ENCODE measurements around the gene CHTF8. TPM values are rescaled to one million over a fixed set of nuclear protein-coding genes. Genes with fewer than 3 reads are reported as not detected.

CHTF8 gene
- total and polyA plus RNA-seq, 7 donors, result 26.2 to 69.1 (median 48.4) TPM

GRCh38 chr16:69107316-69107962, 24.9 kb downstream of the CHTF8 start:
- peak; percentile 27 to 56 (median 46) for ATAC-seq
- intact Hi-C loops (cut with DNase I), result no loop called here
- peak overlapping the region; percentile 76 for H3K4me3 ChIP-seq
- TF ChIP-seq CTCF (IDR thresholded peaks at IDR 0.05), result no peak
- H3K9me3 ChIP-seq, result no peaks in the 10 kb centered on the region
- peaks cover 19% of the 10 kb centered on the region for H3K4me1 ChIP-seq
- 1 to 2% (median 1%) methylated on average over 37 to 52 of the region's 52 CpGs for WGBS, 3 donors
- peaks cover 0 to 21% of the 10 kb centered on the region in 2 donors for H3K36me3 ChIP-seq (ENCODE audit: insufficient read depth in 1 of 2, low read depth in 1 of 2)
- H3K27ac ChIP-seq, result no peak overlapping the region
- H3K27me3 ChIP-seq (ENCODE audit: insufficient read depth in 3 of 3, low read length in 2 of 3), result peaks cover 0 to 4% (median 0%) of the 10 kb centered on the region in 3 donors
- peak; percentile 33 to 61 for DNase-seq

DNA sequence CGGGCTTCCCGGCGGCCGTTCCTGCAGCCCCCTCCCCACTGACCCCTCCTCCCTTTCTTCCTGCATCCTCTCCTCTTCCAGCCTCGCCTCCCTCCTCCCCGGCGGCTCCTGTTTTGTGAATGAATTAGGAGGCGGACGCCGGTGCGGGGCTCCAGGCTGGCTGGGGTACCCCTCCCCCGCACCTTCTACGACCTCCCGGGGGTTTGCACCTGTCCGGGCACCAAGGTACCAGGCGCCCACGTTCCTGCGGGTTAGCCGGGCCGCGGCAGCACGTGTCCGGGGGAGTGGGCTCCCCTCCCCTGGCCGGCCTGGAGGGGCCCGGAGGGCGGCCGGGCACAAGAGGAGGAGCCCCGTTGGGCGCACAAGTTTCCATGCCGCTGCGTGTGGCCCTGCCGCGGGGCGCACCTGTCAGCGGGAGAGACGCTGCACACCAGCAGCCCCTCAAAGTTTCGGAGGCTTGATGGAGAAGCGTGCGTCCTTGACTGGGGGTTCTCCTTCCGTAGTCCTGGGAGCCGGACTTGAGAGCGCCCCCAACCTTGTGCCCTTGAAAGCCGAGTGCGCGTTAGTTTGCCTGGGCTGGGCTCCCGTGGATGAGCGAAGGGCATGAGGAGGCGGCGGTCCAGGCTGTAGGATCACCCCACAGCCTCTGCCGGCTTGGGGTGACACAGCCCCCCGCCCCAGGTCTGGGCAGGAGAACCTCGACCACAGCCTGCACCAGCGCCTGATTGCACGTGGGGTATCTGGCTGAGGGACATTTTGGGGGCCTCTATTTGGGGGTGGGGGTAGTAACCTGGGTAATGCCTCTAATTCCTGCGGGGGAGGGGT, 25.7 kb downstream of the CHTF8 start:
- Histone ChIP-seq H3K4me1 (peaks cover 19% of the 10 kb centered on the region), H3K27ac (no peak overlapping the region), H3K9me3 (no peaks in the 10 kb centered on the region), H3K27me3 (ENCODE audit: insufficient read depth in 3 of 3, low read length in 2 of 3) (peaks cover 0 to 4% (median 0%) of the 10 kb centered on the region in 3 donors), H3K4me3 (peak overlapping the region; percentile 76), H3K36me3 (ENCODE audit: insufficient read depth in 1 of 2, low read depth in 1 of 2) (peaks cover 0 to 17% of the 10 kb centered on the region in 2 donors)
- TF ChIP-seq CTCF (IDR thresholded peaks at IDR 0.05), result no peak
- DNase-seq, result no peak
- 0 to 1% (median 1%) methylated on average over 37 to 55 of the region's 55 CpGs for WGBS, 3 donors
- intact Hi-C loops (cut with DNase I), result no loop called here
- peak in 3 of 4 donors; percentile 16 to 21 (median 19) for ATAC-seq

DNA sequence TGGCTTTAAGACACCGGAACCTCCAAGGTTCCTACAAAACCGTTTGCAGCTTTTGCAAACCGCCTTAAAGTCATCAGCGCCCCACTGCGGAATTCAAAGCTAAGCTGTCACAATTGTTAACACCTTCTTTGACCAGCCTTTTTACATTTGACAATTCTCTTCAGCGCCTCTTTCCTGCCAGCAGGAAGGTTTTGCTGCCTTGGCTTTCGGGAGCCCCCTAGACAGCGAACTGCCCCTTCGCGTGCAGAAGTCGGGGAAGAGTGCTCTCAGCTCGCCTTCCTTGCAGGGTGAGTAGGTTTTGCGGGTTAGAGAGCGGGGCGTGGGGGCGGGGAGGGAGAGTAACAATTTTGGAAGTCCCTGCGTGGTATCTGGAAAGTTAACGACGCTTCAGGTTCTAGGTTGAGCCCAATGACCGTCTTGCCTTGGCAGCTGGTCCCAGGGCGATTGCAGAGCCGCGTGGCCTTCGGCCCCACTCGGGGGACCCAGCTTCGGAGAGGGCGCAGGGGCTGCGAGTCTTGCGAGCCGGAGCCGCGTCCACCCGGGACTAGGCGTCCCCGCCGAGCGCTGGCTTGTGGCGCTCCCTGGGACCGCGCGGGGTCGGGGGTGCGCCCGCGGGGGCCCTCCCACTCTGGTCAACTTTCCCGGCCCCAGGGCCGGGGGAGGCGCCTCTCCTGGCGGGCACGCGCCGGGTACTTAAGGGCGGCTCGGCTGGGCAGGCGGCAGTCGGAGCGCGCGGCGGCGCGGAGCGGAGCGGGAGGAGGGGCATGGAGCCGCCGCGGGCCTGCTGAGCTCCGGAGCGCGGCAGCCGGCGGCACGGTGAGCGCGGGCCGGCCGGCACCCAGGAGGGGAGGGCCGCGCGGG, 26.7 kb downstream of the CHTF8 start, which contains the start of gene HAS3:
TSS of gene HAS3 (plus strand) at position 153 of the 861 bp plus-strand sequence. CDS start 3,743 bp downstream, outside the sequence.
- Histone ChIP-seq H3K4me1 (peaks cover 19% of the 10 kb centered on the region), H3K27ac (no peak within 1 kb of the TSS), H3K36me3 (ENCODE audit: insufficient read depth in 1 of 2, low read depth in 1 of 2) (peaks cover 0 to 15% of the 10 kb centered on the region in 2 donors), H3K4me3 (peak within 1 kb of the TSS; percentile 76), H3K9me3 (no peaks in the 10 kb centered on the region), H3K27me3 (ENCODE audit: insufficient read depth in 3 of 3, low read length in 2 of 3) (peaks cover 0 to 4% (median 0%) of the 10 kb centered on the region in 3 donors)
- TF ChIP-seq CTCF (IDR thresholded peaks at IDR 0.05), result peak; percentile 8
- intact Hi-C loops (cut with DNase I), result no loop called here
- 0 to 1% (median 0%) methylated on average over 43 to 80 of the region's 80 CpGs for WGBS, 3 donors
- DNase-seq (peak in 1 of 2 donors; percentile 78), ATAC-seq (peak; percentile 61 to 85 (median 82))

GRCh38 chr16:69100071-69100691, 32.2 kb downstream of the CHTF8 start:
- Histone ChIP-seq H3K36me3 (ENCODE audit: insufficient read depth in 1 of 2, low read depth in 1 of 2) (no peaks in the 10 kb centered on the region), H3K9me3 (no peaks in the 10 kb centered on the region), H3K4me3 (no peak overlapping the region), H3K27ac (no peak overlapping the region), H3K4me1 (no peaks in the 10 kb centered on the region), H3K27me3 (ENCODE audit: insufficient read depth in 3 of 3, low read length in 2 of 3) (peaks cover 0 to 8% (median 0%) of the 10 kb centered on the region in 3 donors)
- no peak for TF ChIP-seq CTCF (IDR thresholded peaks at IDR 0.05)
- intact Hi-C loops (cut with DNase I), result loop anchor here in 1 of 2 donors (5.0 kb wide), 1 partner anchor 33 kb away; no protein-coding TSS in a partner anchor
- ATAC-seq (no peak), DNase-seq (no peak)
- WGBS, 3 donors, result 58 to 61% (median 61%) methylated on average over 11 of the region's 11 CpGs

Measured in psoas muscle (tissue), 8 donors.